HCT116 (cell line): ENCODE results near the gene ADAMTS5. TPM values are rescaled to one million over a fixed set of nuclear protein-coding genes. Genes with fewer than 3 reads are reported as not detected.

Experiments
- ATAC-seq: fragments of 200-7000 bp; cut with Tn5 transposase; 2 replicates; pipeline ENCODE4 v1.9.1; 2020; ENCODE audit warnings: mild to moderate bottlenecking, moderate library complexity
- Bru-seq: library from RNA; stranded (reverse); fragments of 400-500 nt; gene quantifications from one replicate; lab custom pipeline; 2021; lab: Mats Ljungman, UMichigan
- BruChase-seq, 2 experiments: library from RNA; stranded (reverse); fragments of 400-500 nt; gene quantifications; one replicate each; lab custom pipeline; 2021; lab: Mats Ljungman, UMichigan
- BruUV-seq: library from RNA; stranded (reverse); fragments of 400-500 nt; replicated peaks from 2 replicates; lab custom pipeline; 2021; lab: Mats Ljungman, UMichigan
- CTCF ChIA-PET: fragments of 300-600 bp; sonication (Branson Sonifier 250); formaldehyde crosslinking; loops from one replicate; lab custom pipeline; 2021; ENCODE audit warnings: antibody characterized with exemption; lab: Charles Lee
- POLR2A ChIA-PET: fragments of 300-600, 350-600 bp; sonication (Branson Sonifier 250); formaldehyde crosslinking; loops from one replicate; lab custom pipeline; 2021; ENCODE audit warnings: antibody characterized with exemption; lab: Charles Lee
- RAD21 ChIA-PET, 2 experiments: fragments of 300-600 bp; sonication (Branson Sonifier 250); formaldehyde crosslinking; loops; one replicate each; lab custom pipeline; 2023; ENCODE audit warnings: low total read pairs in 2 of 2; ENCODE audit not compliant: uncharacterized antibody in 2 of 2, unreplicated experiment in 2 of 2, low non-redundant PET in 1 of 2; lab: Charles Lee
- DNase-seq: peaks from one replicate; pipeline ENCODE4 v3.0.0-alpha.2; 2010; ENCODE audit warnings: low read depth, low spot score
- H2AFZ ChIP-seq: fragments of 200-600 bp; shearing (Covaris generic), sonication (generic); 2 replicates; pipeline ENCODE4 v1.6.1; 2017; ENCODE audit warnings: low read depth, mixed run types, mixed read lengths, antibody characterized with exemption, low read length; ENCODE audit not compliant: poor library complexity, severe bottlenecking
- H3K27ac ChIP-seq: 2 replicates; pipeline ENCODE4 v1.5.1; 2012; ENCODE audit warnings: low read depth, low read length
- H3K27me3 ChIP-seq: fragments of 200-600 bp; sonication (generic); 2 replicates; pipeline ENCODE4 v1.6.1; 2016; ENCODE audit warnings: mixed run types, low read length, mixed read lengths; ENCODE audit not compliant: insufficient read depth
- H3K36me3 ChIP-seq, 2 experiments: fragments of 200-500 bp in 1 of 2; fragments of 200-600 bp in 1 of 2; sonication (Bioruptor generic) in 1 of 2; sonication (generic) in 1 of 2; 2 replicates each; pipeline versions ENCODE4 v1.5.1 to v1.6.1; 2014 to 2016; ENCODE audit warnings: low read length in 2 of 2, inconsistent platforms in 1 of 2, mixed read lengths in 1 of 2, mixed run types in 1 of 2; ENCODE audit not compliant: insufficient read depth in 2 of 2, control insufficient read depth in 1 of 2
- H3K4me1 ChIP-seq, 2 experiments: fragments of 200-600 bp in 1 of 2; sonication (generic) in 1 of 2; 2 replicates each; pipeline versions ENCODE4 v1.5.1 to v1.6.1; 2012 to 2017; ENCODE audit warnings: low read length in 2 of 2, inconsistent platforms in 1 of 2, mild to moderate bottlenecking in 1 of 2, mixed read lengths in 1 of 2, mixed run types in 1 of 2, moderate library complexity in 1 of 2; ENCODE audit not compliant: insufficient read depth in 2 of 2, control insufficient read depth in 1 of 2
- H3K4me2 ChIP-seq: fragments of 200-600 bp; sonication (generic); 2 replicates; pipeline ENCODE4 v1.6.1; 2017; ENCODE audit warnings: mixed run types, low read length, mixed read lengths
- H3K4me3 ChIP-seq, 2 experiments: fragments of 200-600 bp in 1 of 2; sonication (generic) in 1 of 2; replicated peaks in 1 of 2; 2 replicates each; pipeline ENCODE4 v1.5.1; 2011 to 2016; ENCODE audit warnings: low read length in 2 of 2, control low read depth in 1 of 2, low read depth in 1 of 2, mild to moderate bottlenecking in 1 of 2, mixed read lengths in 1 of 2, mixed run types in 1 of 2
- H3K79me2 ChIP-seq: fragments of 200-600 bp; sonication (generic); 2 replicates; pipeline ENCODE4 v1.6.1; 2017; ENCODE audit warnings: mild to moderate bottlenecking, mixed run types, low read length, moderate library complexity, mixed read lengths; ENCODE audit not compliant: insufficient read depth
- H3K9ac ChIP-seq: fragments of 200-600 bp; sonication (generic); 2 replicates; pipeline ENCODE4 v1.6.1; 2016; ENCODE audit warnings: low read length, mixed read lengths
- H3K9me2 ChIP-seq: fragments of 200-600 bp; sonication (generic), shearing (Covaris generic); 2 replicates; pipeline ENCODE4 v1.6.1; 2017; ENCODE audit warnings: mixed run types, mild to moderate bottlenecking, moderate library complexity; ENCODE audit not compliant: insufficient read depth
- H3K9me3 ChIP-seq, 2 experiments: fragments of 200-500 bp in 1 of 2; fragments of 200-600 bp in 1 of 2; sonication (Bioruptor generic) in 1 of 2; sonication (generic) in 1 of 2; 2 replicates each; pipeline ENCODE4 v1.6.1; 2014 to 2017; ENCODE audit warnings: low read length in 2 of 2, mixed read lengths in 2 of 2, inconsistent platforms in 1 of 2, low read depth in 1 of 2, mild to moderate bottlenecking in 1 of 2, mixed run types in 1 of 2, moderate library complexity in 1 of 2; ENCODE audit not compliant: control insufficient read depth in 1 of 2, insufficient read depth in 1 of 2
- H4K20me1 ChIP-seq: fragments of 200-600 bp; sonication (generic), shearing (Covaris generic); 2 replicates; pipeline ENCODE4 v1.6.1; 2017; ENCODE audit warnings: mixed run types, mild to moderate bottlenecking, moderate library complexity; ENCODE audit not compliant: insufficient read depth
- CEBPB ChIP-seq: IDR thresholded peaks from 2 replicates; pipeline ENCODE4 v1.6.1; 2012; ENCODE audit warnings: low read depth
- EGR1 ChIP-seq: IDR thresholded peaks from 2 replicates; pipeline ENCODE4 v1.6.1; 2012; ENCODE audit warnings: low read depth
- ELF1 ChIP-seq: IDR thresholded peaks from 2 replicates; pipeline ENCODE4 v1.6.1; 2012; ENCODE audit warnings: low read depth, borderline replicate concordance
- EZH2 ChIP-seq: fragments of 200-600 bp; sonication (generic); IDR thresholded peaks from 2 replicates; pipeline ENCODE4 v1.6.1; 2017; ENCODE audit warnings: antibody characterized with exemption, mixed run types
- EZH2phosphoT487 ChIP-seq: fragments of 200-600 bp; IDR thresholded peaks from 2 replicates; pipeline ENCODE4 v1.6.1; 2018; ENCODE audit warnings: antibody characterized with exemption, borderline replicate concordance
- POLR2A ChIP-seq: IDR thresholded peaks from 2 replicates; pipeline ENCODE4 v1.7.0; 2011; ENCODE audit warnings: borderline replicate concordance; ENCODE audit not compliant: insufficient read depth, insufficient read length; ENCODE audit errors: extremely low read depth
- POLR2AphosphoS5 ChIP-seq: IDR thresholded peaks from 2 replicates; pipeline ENCODE4 v1.6.1; 2011; ENCODE audit warnings: mild to moderate bottlenecking, low read depth, low read length, moderate library complexity
- RAD21 ChIP-seq: IDR thresholded peaks from 2 replicates; pipeline ENCODE4 v1.6.1; 2012; ENCODE audit warnings: low read depth, mild to moderate bottlenecking
- SP1 ChIP-seq: IDR thresholded peaks from 2 replicates; pipeline ENCODE4 v1.6.1; 2012; ENCODE audit warnings: low read depth
- SRF ChIP-seq: IDR thresholded peaks from 2 replicates; pipeline ENCODE4 v1.6.1; 2012; ENCODE audit warnings: low read depth
- TCF7L2 ChIP-seq: IDR thresholded peaks from 2 replicates; pipeline ENCODE4 v1.7.0; 2011; ENCODE audit warnings: borderline replicate concordance, inconsistent platforms; ENCODE audit not compliant: insufficient read depth, insufficient read length; ENCODE audit errors: extremely low read depth
- YY1 ChIP-seq: IDR thresholded peaks from 2 replicates; pipeline ENCODE4 v1.6.1; 2011; ENCODE audit warnings: low read length, low read depth, moderate library complexity, mild to moderate bottlenecking; ENCODE audit not compliant: insufficient replicate concordance; ENCODE audit errors: extremely low read depth
- ZFX ChIP-seq: fragments of 450-650 bp; IDR thresholded peaks from 2 replicates; pipeline ENCODE4 v1.6.1; 2017
- intact Hi-C: fragments of 100-400 bp; cut with micrococcal nuclease; formaldehyde crosslinking; loops from 2 replicates; pipeline ENCODE4 v1.10.0; 2022
- long read RNA-seq: library from polyadenylated mRNA; unstranded; transcript quantifications from one replicate; pipeline ENCODE4 v2.0.0, GENCODE V29; 2021; ENCODE audit not compliant: unreplicated experiment
- polyA plus RNA-seq: library from polyadenylated mRNA; unstranded; fragments of >200 nt; gene quantifications from 2 replicates; pipeline ENCODE4 v1.2.1, GENCODE V29; 2012; ENCODE audit warnings: missing spikeins
- total RNA-seq: library from RNA; stranded (reverse); gene quantifications from one replicate; pipeline ENCODE4 v1.2.1, GENCODE V29; 2021; ENCODE audit not compliant: unreplicated experiment
- TF ChIP-seq, protein P1 (sequence below): IDR thresholded peaks from 2 replicates; pipeline ENCODE4 v1.6.1; 2012
- TF ChIP-seq, protein P2 (sequence below): IDR thresholded peaks from 2 replicates; pipeline ENCODE4 v1.6.1; 2012; ENCODE audit warnings: low read depth
- TF ChIP-seq, protein P3 (sequence below), 3 experiments: fragments of 200-600 bp in 1 of 3; sonication (generic) in 1 of 3; IDR thresholded peaks in 2 of 3; conservative IDR thresholded peaks in 1 of 3; 2 replicates each; pipeline ENCODE4 v1.5.1; 2012 to 2017; ENCODE audit warnings: low read depth in 2 of 3, low read length in 2 of 3, antibody characterized with exemption in 1 of 3, borderline replicate concordance in 1 of 3, control low read depth in 1 of 3, mild to moderate bottlenecking in 1 of 3, mixed read lengths in 1 of 3, mixed run types in 1 of 3, moderate library complexity in 1 of 3; ENCODE audit not compliant: insufficient read depth in 1 of 3
- TF ChIP-seq, protein P4 (sequence below): IDR thresholded peaks from 2 replicates; pipeline ENCODE4 v1.6.1; 2011; ENCODE audit warnings: mild to moderate bottlenecking, low read length, moderate library complexity; ENCODE audit not compliant: insufficient replicate concordance; ENCODE audit errors: extremely low read depth
- TF ChIP-seq, protein P5 (sequence below): IDR thresholded peaks from 2 replicates; pipeline ENCODE4 v1.6.1; 2012

The ADAMTS5 gene
- 0.02 TPM for total RNA-seq
- polyA plus RNA-seq, result not detected in 2 replicates
- Bru-seq, nascent RNA, result not detected
- BruChase-seq, experiment 1, labeled RNA remaining after a 6-hour chase, result not detected
- BruChase-seq, experiment 2, labeled RNA remaining after a 2-hour chase, result not detected
- long read RNA-seq, result 0 reads

DNA sequence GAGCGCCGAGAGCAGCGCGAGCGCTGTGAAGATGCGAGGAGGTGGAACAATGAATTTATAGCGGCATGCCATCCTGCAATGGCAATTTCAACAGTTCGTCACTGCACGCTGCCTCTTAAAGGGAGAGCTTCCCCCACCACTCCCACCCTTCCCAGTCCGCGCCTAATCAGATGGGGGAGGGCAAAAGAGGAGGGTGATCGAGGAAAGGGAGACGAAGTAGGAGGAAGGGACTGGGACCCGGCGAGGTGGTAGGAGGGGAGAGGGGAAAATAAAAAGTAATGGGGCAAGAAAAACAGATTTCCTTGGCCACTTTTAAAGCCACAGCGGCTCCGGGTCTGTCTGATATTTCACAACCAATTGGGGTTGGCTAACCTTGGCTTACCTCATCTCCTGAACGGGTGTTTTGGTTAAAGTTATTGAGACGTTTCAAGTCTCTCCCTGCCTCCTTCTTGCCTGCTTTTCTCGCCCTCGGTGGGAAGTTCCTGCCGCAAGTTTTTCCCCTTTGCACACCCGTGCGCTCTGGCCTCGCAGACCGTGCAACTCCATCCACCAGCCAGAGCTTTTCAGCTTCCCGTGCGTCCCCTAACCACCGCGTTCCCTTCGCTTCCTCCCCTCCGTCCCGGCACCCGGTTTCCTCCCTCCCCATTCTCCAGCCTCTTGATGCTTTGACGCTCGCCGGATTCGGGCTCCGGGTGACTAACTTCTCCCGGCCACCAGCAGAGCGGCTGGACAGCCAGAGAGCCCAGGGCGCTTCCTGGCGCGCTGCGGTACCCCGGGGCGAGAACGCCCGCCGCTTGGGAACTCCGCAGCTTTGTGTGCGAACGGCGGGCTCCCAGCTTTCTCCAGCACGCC is at the start of gene ADAMTS5:
Gene ADAMTS5 (minus strand): TSS at position 27 of the 852 bp plus-strand sequence. CDS start 697 bp downstream, outside the sequence.
- Histone ChIP-seq H3K9me3 (peaks cover 13 to 37% of the 10 kb centered on the region in 2 experiments; a peak in 2 of 4 replicates), H3K4me3 (no peak within 1 kb of the TSS), H3K4me1 (no peaks in the 10 kb centered on the region), H3K9ac (no peak within 1 kb of the TSS), H3K36me3 (no peaks in the 10 kb centered on the region), H3K27me3 (no peaks in the 10 kb centered on the region), H3K27ac (no peak within 1 kb of the TSS), H4K20me1 (no peaks in the 10 kb centered on the region), H3K9me2 (no peaks in the 10 kb centered on the region), H3K79me2 (no peaks in the 10 kb centered on the region), H3K4me2 (no peak within 1 kb of the TSS), H2AFZ (no peak within 1 kb of the TSS)
- no peak for DNase-seq
- no peak for ATAC-seq
- no TSS peak for BruUV-seq
- intact Hi-C loops, result no loop called here
- ChIA-PET RAD21 (no interaction called here), POLR2A (no interaction called here), CTCF (no interaction called here)
- TF ChIP-seq EGR1 (no peak), POLR2AphosphoS5 (no peak), YY1 (no peak), SP1 (no peak), SRF (no peak), ZFX (no peak), EZH2phosphoT487 (no peak), RAD21 (no peak), TCF7L2 (no peak), POLR2A (no peak), EZH2 (no peak), ELF1 (no peak), CEBPB (no peak)
- TF ChIP-seq, protein P1, sequence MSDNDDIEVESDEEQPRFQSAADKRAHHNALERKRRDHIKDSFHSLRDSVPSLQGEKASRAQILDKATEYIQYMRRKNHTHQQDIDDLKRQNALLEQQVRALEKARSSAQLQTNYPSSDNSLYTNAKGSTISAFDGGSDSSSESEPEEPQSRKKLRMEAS, result no peak
- TF ChIP-seq, protein P2, sequence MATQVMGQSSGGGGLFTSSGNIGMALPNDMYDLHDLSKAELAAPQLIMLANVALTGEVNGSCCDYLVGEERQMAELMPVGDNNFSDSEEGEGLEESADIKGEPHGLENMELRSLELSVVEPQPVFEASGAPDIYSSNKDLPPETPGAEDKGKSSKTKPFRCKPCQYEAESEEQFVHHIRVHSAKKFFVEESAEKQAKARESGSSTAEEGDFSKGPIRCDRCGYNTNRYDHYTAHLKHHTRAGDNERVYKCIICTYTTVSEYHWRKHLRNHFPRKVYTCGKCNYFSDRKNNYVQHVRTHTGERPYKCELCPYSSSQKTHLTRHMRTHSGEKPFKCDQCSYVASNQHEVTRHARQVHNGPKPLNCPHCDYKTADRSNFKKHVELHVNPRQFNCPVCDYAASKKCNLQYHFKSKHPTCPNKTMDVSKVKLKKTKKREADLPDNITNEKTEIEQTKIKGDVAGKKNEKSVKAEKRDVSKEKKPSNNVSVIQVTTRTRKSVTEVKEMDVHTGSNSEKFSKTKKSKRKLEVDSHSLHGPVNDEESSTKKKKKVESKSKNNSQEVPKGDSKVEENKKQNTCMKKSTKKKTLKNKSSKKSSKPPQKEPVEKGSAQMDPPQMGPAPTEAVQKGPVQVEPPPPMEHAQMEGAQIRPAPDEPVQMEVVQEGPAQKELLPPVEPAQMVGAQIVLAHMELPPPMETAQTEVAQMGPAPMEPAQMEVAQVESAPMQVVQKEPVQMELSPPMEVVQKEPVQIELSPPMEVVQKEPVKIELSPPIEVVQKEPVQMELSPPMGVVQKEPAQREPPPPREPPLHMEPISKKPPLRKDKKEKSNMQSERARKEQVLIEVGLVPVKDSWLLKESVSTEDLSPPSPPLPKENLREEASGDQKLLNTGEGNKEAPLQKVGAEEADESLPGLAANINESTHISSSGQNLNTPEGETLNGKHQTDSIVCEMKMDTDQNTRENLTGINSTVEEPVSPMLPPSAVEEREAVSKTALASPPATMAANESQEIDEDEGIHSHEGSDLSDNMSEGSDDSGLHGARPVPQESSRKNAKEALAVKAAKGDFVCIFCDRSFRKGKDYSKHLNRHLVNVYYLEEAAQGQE, result no peak
- TF ChIP-seq, protein P3, sequence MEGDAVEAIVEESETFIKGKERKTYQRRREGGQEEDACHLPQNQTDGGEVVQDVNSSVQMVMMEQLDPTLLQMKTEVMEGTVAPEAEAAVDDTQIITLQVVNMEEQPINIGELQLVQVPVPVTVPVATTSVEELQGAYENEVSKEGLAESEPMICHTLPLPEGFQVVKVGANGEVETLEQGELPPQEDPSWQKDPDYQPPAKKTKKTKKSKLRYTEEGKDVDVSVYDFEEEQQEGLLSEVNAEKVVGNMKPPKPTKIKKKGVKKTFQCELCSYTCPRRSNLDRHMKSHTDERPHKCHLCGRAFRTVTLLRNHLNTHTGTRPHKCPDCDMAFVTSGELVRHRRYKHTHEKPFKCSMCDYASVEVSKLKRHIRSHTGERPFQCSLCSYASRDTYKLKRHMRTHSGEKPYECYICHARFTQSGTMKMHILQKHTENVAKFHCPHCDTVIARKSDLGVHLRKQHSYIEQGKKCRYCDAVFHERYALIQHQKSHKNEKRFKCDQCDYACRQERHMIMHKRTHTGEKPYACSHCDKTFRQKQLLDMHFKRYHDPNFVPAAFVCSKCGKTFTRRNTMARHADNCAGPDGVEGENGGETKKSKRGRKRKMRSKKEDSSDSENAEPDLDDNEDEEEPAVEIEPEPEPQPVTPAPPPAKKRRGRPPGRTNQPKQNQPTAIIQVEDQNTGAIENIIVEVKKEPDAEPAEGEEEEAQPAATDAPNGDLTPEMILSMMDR (IDR thresholded peaks at IDR 0.05 in 2 of 3, conservative IDR thresholded peaks at IDR 0.05 in 1 of 3; ENCODE audit: borderline replicate concordance in 1 of 3, insufficient read depth in 1 of 3, low read depth in 2 of 3, low read length in 2 of 3), result no peak
- TF ChIP-seq, protein P4, sequence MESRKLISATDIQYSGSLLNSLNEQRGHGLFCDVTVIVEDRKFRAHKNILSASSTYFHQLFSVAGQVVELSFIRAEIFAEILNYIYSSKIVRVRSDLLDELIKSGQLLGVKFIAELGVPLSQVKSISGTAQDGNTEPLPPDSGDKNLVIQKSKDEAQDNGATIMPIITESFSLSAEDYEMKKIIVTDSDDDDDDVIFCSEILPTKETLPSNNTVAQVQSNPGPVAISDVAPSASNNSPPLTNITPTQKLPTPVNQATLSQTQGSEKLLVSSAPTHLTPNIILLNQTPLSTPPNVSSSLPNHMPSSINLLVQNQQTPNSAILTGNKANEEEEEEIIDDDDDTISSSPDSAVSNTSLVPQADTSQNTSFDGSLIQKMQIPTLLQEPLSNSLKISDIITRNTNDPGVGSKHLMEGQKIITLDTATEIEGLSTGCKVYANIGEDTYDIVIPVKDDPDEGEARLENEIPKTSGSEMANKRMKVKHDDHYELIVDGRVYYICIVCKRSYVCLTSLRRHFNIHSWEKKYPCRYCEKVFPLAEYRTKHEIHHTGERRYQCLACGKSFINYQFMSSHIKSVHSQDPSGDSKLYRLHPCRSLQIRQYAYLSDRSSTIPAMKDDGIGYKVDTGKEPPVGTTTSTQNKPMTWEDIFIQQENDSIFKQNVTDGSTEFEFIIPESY, result no peak
- TF ChIP-seq, protein P5, sequence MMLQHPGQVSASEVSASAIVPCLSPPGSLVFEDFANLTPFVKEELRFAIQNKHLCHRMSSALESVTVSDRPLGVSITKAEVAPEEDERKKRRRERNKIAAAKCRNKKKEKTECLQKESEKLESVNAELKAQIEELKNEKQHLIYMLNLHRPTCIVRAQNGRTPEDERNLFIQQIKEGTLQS, result no peak
